AG08396 (cell line): ENCODE results near the gene NDN.
"Not testable (repeated sequence)": the region's sequence is repeated elsewhere in the genome, so short reads cannot be mapped to it uniquely, and the experiment has no call there.

Experiments
- DNase-seq: peaks from one replicate; pipeline ENCODE4 v3.0.0; 2012; ENCODE audit warnings: low spot score, mixed read lengths

Gene NDN

GRCh38 chr15:23687143-23687470, at the start of gene NDN:
NDN (minus strand) TSS chr15:23687305; CDS start chr15:23687217, 88 bp downstream.
- DNase-seq = peak; percentile 82

GRCh38 chr15:23736033-23736673, 49.0 kb upstream of the NDN start:
- DNase-seq = no peak

GRCh38 chr15:23734862-23735261, 47.8 kb upstream of the NDN start:
- no peak for DNase-seq

GRCh38 chr15:23713874-23714656, 27.0 kb upstream of the NDN start:
- DNase-seq = not testable (repeated sequence)

GRCh38 chr15:23708332-23708731, 21.2 kb upstream of the NDN start:
- no peak for DNase-seq

- no peak for DNase-seq
Observed at GRCh38 chr15:23695282-23695681, 8.2 kb upstream of the NDN start.

- no peak for DNase-seq
Observed at GRCh38 chr15:23694592-23694991, 7.5 kb upstream of the NDN start.

GRCh38 chr15:23690450-23690852, 3.3 kb upstream of the NDN start:
- peak; percentile 62 for DNase-seq

GRCh38 chr15:23690015-23690414, 2.9 kb upstream of the NDN start:
- no peak for DNase-seq

- DNase-seq = no peak
Observed at GRCh38 chr15:23686466-23687142, 501 bp downstream of the NDN start.

GRCh38 chr15:23671481-23671880, 15.6 kb downstream of the NDN start:
- no peak for DNase-seq

GRCh38 chr15:23670970-23671369, 16.1 kb downstream of the NDN start:
- no peak for DNase-seq

GRCh38 chr15:23663232-23663631, 23.9 kb downstream of the NDN start:
- DNase-seq = no peak

GRCh38 chr15:23648920-23649515, 38.1 kb downstream of the NDN start:
- DNase-seq = no peak

- no peak for DNase-seq
Observed at GRCh38 chr15:23647421-23648370, 39.4 kb downstream of the NDN start, which contains the start of gene MAGEL2. MAGEL2 (minus strand) TSS chr15:23647867; CDS start chr15:23647742, 125 bp downstream.

GRCh38 chr15:23647001-23647295, 40.2 kb downstream of the NDN start:
- DNase-seq = no peak

GRCh38 chr15:23646165-23647000, 40.7 kb downstream of the NDN start:
- no peak for DNase-seq

- DNase-seq = no peak
Observed at GRCh38 chr15:23645371-23646164, 41.5 kb downstream of the NDN start.

- DNase-seq = no peak
Observed at GRCh38 chr15:23644829-23645228, 42.3 kb downstream of the NDN start.
